Mucosa of descending colon (tissue), 3 donors: ENCODE measurements around the gene PDE3B. TPM values are rescaled to one million over a fixed set of nuclear protein-coding genes. Genes with fewer than 3 reads are reported as not detected.
"Not testable (repeated sequence)": the region's sequence is repeated elsewhere in the genome, so short reads cannot be mapped to it uniquely, and the experiment has no call there.

Experiments
- ATAC-seq: fragments of 200-7000 bp; cut with Tn5 transposase; one replicate; pipeline ENCODE4 v1.9.1; 2020; ENCODE audit warnings: mild to moderate bottlenecking, moderate library complexity
- DNase-seq, 3 donors: peaks; one replicate each; pipeline ENCODE4 v3.0.0-alpha.2; 2020
- H3K36me3 ChIP-seq: fragments of 200-600 bp; one replicate; pipeline ENCODE4 v1.8.0; 2021; ENCODE audit warnings: low read depth, mild to moderate bottlenecking
- H3K4me1 ChIP-seq: fragments of 200-600 bp; one replicate; pipeline ENCODE4 v1.8.0; 2021; ENCODE audit warnings: low read depth, mild to moderate bottlenecking
- H3K4me3 ChIP-seq: fragments of 200-600 bp; one replicate; pipeline ENCODE4 v1.8.0; 2021; ENCODE audit warnings: mild to moderate bottlenecking
- H3K9me3 ChIP-seq: fragments of 200-600 bp; one replicate; pipeline ENCODE4 v1.8.0; 2021; ENCODE audit warnings: mild to moderate bottlenecking
- intact Hi-C, 2 donors: fragments of 100-400 bp; cut with DNase I in 1 of 2; cut with micrococcal nuclease in 1 of 2; formaldehyde crosslinking; loops; one replicate each; pipeline versions ENCODE4 v1.11.0 to v1.11.1; 2022; cut with DNase I, micrococcal nuclease
- total RNA-seq, 3 donors: library from RNA; stranded (reverse); fragmentation: NEBNext Ultra II Directional in 2 of 3; extraction: Animal tissue kit (Norgen Biotek cat#: 25700) in 2 of 3; gene quantifications; one replicate each; pipeline versions ENCODE4 v1.2.1 to v1.2.4, GENCODE V29; 2021 to 2023
- TF ChIP-seq, protein P1 (sequence below): fragments of 200-600 bp; IDR thresholded peaks from one replicate; pipeline ENCODE4 v1.8.0; 2022; ENCODE audit warnings: antibody characterized with exemption, mild to moderate bottlenecking
- donor health status: DM: no; HTN: no; CAD: no; lungs with moderate emphysema.
- donor health status: DM: no; HTN: no; CAD: no.
- donor health status: DM: no; HTN: yes; CAD: no.

PDE3B gene
- total RNA-seq, 3 donors from 2014 or later = 22.4 to 47.0 (median 25.9) TPM

DNA sequence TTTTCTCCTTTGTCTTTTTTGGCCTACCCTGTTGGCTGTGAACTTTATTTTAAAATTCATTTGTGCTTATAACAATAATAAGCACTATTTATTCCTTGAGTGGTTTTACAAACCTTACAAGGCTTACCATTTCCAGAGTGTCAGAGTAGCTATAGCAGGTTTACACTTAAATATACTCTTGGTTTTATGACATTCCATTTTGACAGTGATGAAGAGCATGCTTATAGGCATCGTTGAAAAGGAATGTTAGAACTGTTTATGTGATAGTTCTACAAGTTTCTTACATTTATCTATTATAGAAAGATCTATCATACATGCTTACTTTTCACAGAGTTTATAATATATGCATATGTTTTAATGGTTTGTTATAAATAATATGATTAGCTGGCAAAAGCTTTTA, 84.1 kb downstream of the PDE3B start:
- Histone ChIP-seq H3K4me3 (no peak overlapping the region), H3K36me3 (no peaks in the 10 kb centered on the region), H3K9me3 (no peaks in the 10 kb centered on the region), H3K4me1 (peaks cover 4% of the 10 kb centered on the region)
- TF ChIP-seq, protein P1, sequence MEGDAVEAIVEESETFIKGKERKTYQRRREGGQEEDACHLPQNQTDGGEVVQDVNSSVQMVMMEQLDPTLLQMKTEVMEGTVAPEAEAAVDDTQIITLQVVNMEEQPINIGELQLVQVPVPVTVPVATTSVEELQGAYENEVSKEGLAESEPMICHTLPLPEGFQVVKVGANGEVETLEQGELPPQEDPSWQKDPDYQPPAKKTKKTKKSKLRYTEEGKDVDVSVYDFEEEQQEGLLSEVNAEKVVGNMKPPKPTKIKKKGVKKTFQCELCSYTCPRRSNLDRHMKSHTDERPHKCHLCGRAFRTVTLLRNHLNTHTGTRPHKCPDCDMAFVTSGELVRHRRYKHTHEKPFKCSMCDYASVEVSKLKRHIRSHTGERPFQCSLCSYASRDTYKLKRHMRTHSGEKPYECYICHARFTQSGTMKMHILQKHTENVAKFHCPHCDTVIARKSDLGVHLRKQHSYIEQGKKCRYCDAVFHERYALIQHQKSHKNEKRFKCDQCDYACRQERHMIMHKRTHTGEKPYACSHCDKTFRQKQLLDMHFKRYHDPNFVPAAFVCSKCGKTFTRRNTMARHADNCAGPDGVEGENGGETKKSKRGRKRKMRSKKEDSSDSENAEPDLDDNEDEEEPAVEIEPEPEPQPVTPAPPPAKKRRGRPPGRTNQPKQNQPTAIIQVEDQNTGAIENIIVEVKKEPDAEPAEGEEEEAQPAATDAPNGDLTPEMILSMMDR = no peak
- no peak for DNase-seq
- intact Hi-C loops = no loop called here
- no peak for ATAC-seq

DNA sequence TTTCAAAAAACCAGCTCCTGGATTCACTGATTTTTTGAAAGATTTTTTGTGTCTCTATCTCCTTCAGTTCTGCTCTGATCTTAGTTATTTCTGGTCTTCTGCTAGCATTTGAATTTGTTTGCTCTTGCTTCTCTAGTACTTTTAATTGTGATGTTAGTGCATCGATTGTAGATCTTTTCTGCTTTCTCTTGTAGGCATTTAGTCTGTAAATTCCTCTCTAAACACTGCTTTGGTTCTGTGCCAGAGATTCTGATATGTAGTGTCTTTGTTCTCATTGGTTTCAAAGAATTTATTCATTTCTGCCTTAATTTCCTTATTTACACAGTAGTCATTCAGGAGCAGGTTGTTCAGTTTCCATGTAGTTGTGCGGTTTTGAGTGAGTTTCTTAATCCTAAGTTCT, 96.9 kb downstream of the PDE3B start:
- ATAC-seq, H3K4me1 ChIP-seq, H3K36me3 ChIP-seq, H3K4me3 ChIP-seq, intact Hi-C loops, DNase-seq, H3K9me3 ChIP-seq: not testable (repeated sequence)

DNA sequence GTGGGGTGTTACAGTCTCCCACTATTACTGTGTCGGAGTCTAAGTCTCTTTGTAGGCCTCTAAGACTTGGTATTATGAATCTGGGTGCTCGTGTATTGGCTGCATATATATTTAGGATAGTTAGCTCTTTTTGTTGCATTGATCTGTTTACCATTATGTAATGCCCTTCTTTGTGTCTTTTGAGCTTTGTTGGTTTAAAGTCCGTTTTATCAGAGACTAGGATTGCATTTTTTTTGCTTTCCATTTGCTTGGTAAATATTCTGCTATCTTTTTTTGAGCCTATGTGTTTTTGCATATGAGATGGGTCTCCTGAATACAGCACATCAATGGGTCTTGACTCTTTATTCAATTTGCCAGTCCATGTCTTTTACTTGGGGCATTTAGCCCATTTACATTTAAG, 97.6 kb downstream of the PDE3B start:
- TF ChIP-seq, protein P1 = no peak

GRCh38 chr11:14742849-14743559, 99.4 kb downstream of the PDE3B start:
- TF ChIP-seq, protein P1 = no peak
- H3K4me3 ChIP-seq = no peak overlapping the region
- H3K36me3 ChIP-seq = no peaks in the 10 kb centered on the region
- no peak for ATAC-seq
- no peaks in the 10 kb centered on the region for H3K4me1 ChIP-seq
- no peak for DNase-seq
- peaks cover 8% of the 10 kb centered on the region for H3K9me3 ChIP-seq
- intact Hi-C loops = no loop called here

More for the DNA sequence above, 97.6 kb downstream of the PDE3B start:
- intact Hi-C loops = no loop called here
- Histone ChIP-seq H3K4me3 (no peak overlapping the region), H3K9me3 (peaks cover 8% of the 10 kb centered on the region), H3K36me3 (no peaks in the 10 kb centered on the region), H3K4me1 (no peaks in the 10 kb centered on the region)
- ATAC-seq (no peak), DNase-seq (no peak)

DNA sequence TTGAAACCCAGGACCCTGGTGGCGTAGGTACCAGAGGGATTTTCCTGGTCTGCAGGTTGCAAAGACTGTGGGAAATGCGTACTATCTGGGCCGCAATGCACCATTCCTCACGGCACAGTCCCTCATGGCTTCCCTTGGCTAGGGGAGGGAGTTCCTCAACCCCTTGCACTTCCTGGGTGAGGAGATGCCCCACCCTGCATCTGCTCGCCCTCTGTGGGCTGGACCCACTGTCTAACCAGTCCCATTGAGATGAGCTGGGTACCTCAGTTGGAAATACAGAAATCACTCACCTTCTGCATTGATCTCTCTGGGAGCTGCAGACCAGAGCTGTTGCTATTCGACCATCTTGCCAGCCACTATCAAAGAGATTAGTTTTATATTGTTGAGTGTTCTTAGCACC, 100.1 kb downstream of the PDE3B start:
- H3K9me3 ChIP-seq, H3K36me3 ChIP-seq, intact Hi-C loops, H3K4me1 ChIP-seq, H3K4me3 ChIP-seq, ATAC-seq: not testable (repeated sequence)
- peak in 1 of 3 donors; percentile 14 for DNase-seq

DNA sequence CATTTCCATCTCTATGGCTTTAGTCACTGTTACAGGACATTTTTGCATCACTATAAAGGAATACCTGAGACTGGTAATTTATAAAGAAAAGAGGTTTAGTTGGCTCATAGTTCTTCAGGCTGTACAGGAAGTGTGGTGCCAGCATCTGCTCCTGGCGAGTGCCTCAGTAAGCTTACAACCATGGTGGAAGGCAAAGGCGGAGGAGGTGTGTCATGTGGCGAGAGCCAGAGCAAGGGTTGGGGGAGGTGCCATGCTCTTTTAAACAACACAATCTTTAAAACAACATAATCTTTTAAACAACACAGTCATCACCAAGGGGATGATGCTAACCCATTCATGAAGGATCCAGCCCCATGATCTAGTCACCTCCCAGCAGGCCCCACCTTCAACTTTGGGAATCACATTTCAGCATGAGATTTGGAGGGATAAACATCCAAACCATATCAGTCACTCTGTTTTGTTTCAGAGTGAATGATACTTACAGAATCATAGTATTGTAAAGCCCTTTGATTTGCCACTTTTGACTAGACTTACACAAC, 103.3 kb downstream of the PDE3B start:
- intact Hi-C loops = no loop called here
- DNase-seq (no peak), ATAC-seq (no peak)
- TF ChIP-seq, protein P1 = no peak
- Histone ChIP-seq H3K4me3 (no peak overlapping the region), H3K36me3 (no peaks in the 10 kb centered on the region), H3K4me1 (peaks cover 4% of the 10 kb centered on the region), H3K9me3 (no peaks in the 10 kb centered on the region)
